H9 (cell line): ENCODE data around the gene EIF3M. TPM values are rescaled to one million over a fixed set of nuclear protein-coding genes. Genes with fewer than 3 reads are reported as not detected.
"Not testable (repeated sequence)": the region's sequence is repeated elsewhere in the genome, so short reads cannot be mapped to it uniquely, and the experiment has no call there.

Experiments
- DNase-seq: peaks from one replicate; pipeline ENCODE4 v3.0.0-alpha.2; 2017
- H2AFZ ChIP-seq: one replicate; pipeline ENCODE4 v1.6.1; 2013; ENCODE audit warnings: mild to moderate bottlenecking, low read length, control low read depth, moderate library complexity
- H2AK5ac ChIP-seq: 2 replicates; pipeline ENCODE4 v1.6.1; 2013; ENCODE audit warnings: low read length, control low read depth, mixed read lengths; ENCODE audit not compliant: insufficient read length
- H2BK120ac ChIP-seq: one replicate; pipeline ENCODE4 v1.6.1; 2013; ENCODE audit warnings: low read depth, mild to moderate bottlenecking, low read length, control low read depth, inconsistent platforms; ENCODE audit not compliant: poor library complexity, severe bottlenecking
- H2BK12ac ChIP-seq: 2 replicates; pipeline ENCODE4 v1.6.1; 2013; ENCODE audit warnings: low read length, control low read depth, mixed read lengths, low read depth; ENCODE audit not compliant: insufficient read length
- H2BK15ac ChIP-seq: 2 replicates; pipeline ENCODE4 v1.6.1; 2013; ENCODE audit warnings: low read depth, low read length, control low read depth
- H2BK20ac ChIP-seq: one replicate; pipeline ENCODE4 v1.6.1; 2013; ENCODE audit warnings: low read depth, mild to moderate bottlenecking, low read length, control low read depth, inconsistent platforms; ENCODE audit not compliant: poor library complexity, severe bottlenecking
- H2BK5ac ChIP-seq: 2 replicates; pipeline ENCODE4 v1.6.1; 2013; ENCODE audit warnings: low read length, control low read depth, mixed read lengths; ENCODE audit not compliant: insufficient read length
- H3K14ac ChIP-seq: 2 replicates; pipeline ENCODE4 v1.6.1; 2013; ENCODE audit warnings: low read length, control low read depth; ENCODE audit not compliant: insufficient read depth
- H3K18ac ChIP-seq: 2 replicates; pipeline ENCODE4 v1.6.1; 2013; ENCODE audit warnings: low read depth, mild to moderate bottlenecking, mixed read lengths, low read length, control low read depth; ENCODE audit not compliant: insufficient read length
- H3K23ac ChIP-seq: 2 replicates; pipeline ENCODE4 v1.6.1; 2013; ENCODE audit warnings: low read length, control low read depth, mixed read lengths, low read depth; ENCODE audit not compliant: insufficient read length
- H3K23me2 ChIP-seq: 2 replicates; pipeline ENCODE4 v1.6.1; 2013; ENCODE audit warnings: low read depth, mild to moderate bottlenecking, mixed read lengths, low read length, control low read depth; ENCODE audit not compliant: insufficient read length, poor library complexity, severe bottlenecking
- H3K27ac ChIP-seq: 2 replicates; pipeline ENCODE4 v1.5.1; 2013; ENCODE audit warnings: low read length, control low read depth, mixed read lengths, low read depth; ENCODE audit not compliant: insufficient read length
- H3K27me3 ChIP-seq: 2 replicates; pipeline ENCODE4 v1.6.1; 2013; ENCODE audit warnings: low read length, control low read depth, inconsistent platforms; ENCODE audit not compliant: insufficient read depth
- H3K4ac ChIP-seq: 2 replicates; pipeline ENCODE4 v1.6.1; 2013; ENCODE audit warnings: low read depth, mild to moderate bottlenecking, control low read depth, inconsistent platforms, low read length, moderate library complexity
- H3K4me1 ChIP-seq: 2 replicates; pipeline ENCODE4 v1.6.1; 2013; ENCODE audit warnings: low read length, control low read depth, inconsistent platforms; ENCODE audit not compliant: insufficient read depth
- H3K4me2 ChIP-seq: 2 replicates; pipeline ENCODE4 v1.6.1; 2013; ENCODE audit warnings: low read length, control low read depth, mixed read lengths; ENCODE audit not compliant: insufficient read length, insufficient read depth
- H3K56ac ChIP-seq: 2 replicates; pipeline ENCODE4 v1.6.1; 2013; ENCODE audit warnings: low read depth, mild to moderate bottlenecking, mixed read lengths, low read length, control low read depth; ENCODE audit not compliant: insufficient read length
- H3K79me1 ChIP-seq: 2 replicates; pipeline ENCODE4 v1.6.1; 2013; ENCODE audit warnings: low read depth, mild to moderate bottlenecking, moderate library complexity, low read length, control low read depth, inconsistent platforms; ENCODE audit not compliant: insufficient read depth, poor library complexity, severe bottlenecking
- H3K79me2 ChIP-seq: 2 replicates; pipeline ENCODE4 v1.6.1; 2013; ENCODE audit warnings: low read length, control low read depth, inconsistent platforms; ENCODE audit not compliant: insufficient read depth
- H3K9ac ChIP-seq: 2 replicates; pipeline ENCODE4 v1.6.1; 2013; ENCODE audit warnings: low read length, control low read depth, mixed read lengths; ENCODE audit not compliant: insufficient read length; ENCODE audit errors: extremely low read depth
- H3K9me3 ChIP-seq: one replicate; pipeline ENCODE4 v1.6.1; 2013; ENCODE audit warnings: low read depth, low read length, inconsistent platforms; ENCODE audit not compliant: control insufficient read depth
- H3T11ph ChIP-seq: one replicate; pipeline ENCODE4 v1.6.1; 2013; ENCODE audit warnings: mild to moderate bottlenecking, low read length, control low read depth, inconsistent platforms
- H4K20me1 ChIP-seq: one replicate; pipeline ENCODE4 v1.6.1; 2013; ENCODE audit not compliant: control insufficient read depth, insufficient read length, insufficient read depth
- H4K5ac ChIP-seq: 2 replicates; pipeline ENCODE4 v1.6.1; 2013; ENCODE audit warnings: low read depth, mild to moderate bottlenecking, mixed read lengths, low read length, control low read depth; ENCODE audit not compliant: insufficient read length
- H4K8ac ChIP-seq: replicated peaks from 2 replicates; pipeline ENCODE4 v1.6.1; 2013; ENCODE audit warnings: low read length, control low read depth, mixed read lengths, low read depth; ENCODE audit not compliant: insufficient read length
- H4K91ac ChIP-seq: 2 replicates; pipeline ENCODE4 v1.6.1; 2013; ENCODE audit warnings: low read depth, mild to moderate bottlenecking, moderate library complexity, mixed read lengths, low read length, control low read depth; ENCODE audit not compliant: insufficient read length
- H3K27ac Mint-ChIP-seq, 3 experiments: 2 replicates in 2 of 3; 3 replicates in 1 of 3; pipeline ENCODE4 v1.8.0; 2020 to 2021; ENCODE audit warnings: mixed read lengths in 3 of 3, mild to moderate bottlenecking in 1 of 3, moderate library complexity in 1 of 3
- H3K27me3 Mint-ChIP-seq: 2 replicates; pipeline ENCODE4 v1.8.0; 2021; ENCODE audit warnings: low read depth, mild to moderate bottlenecking, moderate library complexity, mixed read lengths
- H3K36me3 Mint-ChIP-seq, 3 experiments: 2 replicates in 2 of 3; 3 replicates in 1 of 3; pipeline ENCODE4 v1.8.0; 2020 to 2021; ENCODE audit warnings: low read depth in 3 of 3, mixed read lengths in 3 of 3; ENCODE audit not compliant: insufficient read depth in 1 of 3
- H3K4me1 Mint-ChIP-seq, 2 experiments: 2 replicates each; pipeline ENCODE4 v1.8.0; 2020; ENCODE audit warnings: mixed read lengths in 2 of 2
- H3K4me3 Mint-ChIP-seq, 2 experiments: 2 replicates in 1 of 2; 3 replicates in 1 of 2; pipeline ENCODE4 v1.8.0; 2020 to 2021; ENCODE audit warnings: mild to moderate bottlenecking in 2 of 2, mixed read lengths in 2 of 2, moderate library complexity in 1 of 2
- H3K9me3 Mint-ChIP-seq, 2 experiments: 2 replicates in 1 of 2; 3 replicates in 1 of 2; pipeline ENCODE4 v1.8.0; 2020; ENCODE audit warnings: mild to moderate bottlenecking in 2 of 2, mixed read lengths in 2 of 2, moderate library complexity in 1 of 2
- CTCF ChIP-seq: fragments of 200-600 bp; sonication (generic); conservative IDR thresholded peaks from 3 replicates; pipeline ENCODE4 v1.8.0; 2021; ENCODE audit warnings: antibody characterized with exemption, mild to moderate bottlenecking
- WGBS: extraction: QIAGEN DNeasy Blood & Tissue Kit; methylation state at CpG from one replicate; pipeline ENCODE4 v1.1.7; 2013; ENCODE audit warnings: missing lambda C conversion rate, low lambda C conversion rate, mixed read lengths; ENCODE audit not compliant: insufficient read length; ENCODE audit errors: extremely low coverage; 5-methylcytosine and 5-hydroxymethylcytosine counted together
- total RNA-seq: library from RNA; stranded (reverse); gene quantifications from 2 replicates; pipeline ENCODE4 v1.2.1, GENCODE V29; 2021

Gene EIF3M
- total RNA-seq, 1 experiment from 2014 or later = 365 TPM

GRCh38 chr11:32606220-32606619, 22.6 kb downstream of the EIF3M start:
- Histone ChIP-seq H2BK5ac (no peak overlapping the region), H2AFZ (no peak overlapping the region), H3K4me1 (no peaks in the 10 kb centered on the region), H3K18ac (no peak overlapping the region), H3K23ac (no peak overlapping the region), H3K9ac (no peak overlapping the region), H3K14ac (no peak overlapping the region), H4K20me1 (no peaks in the 10 kb centered on the region), H2BK120ac (no peak overlapping the region), H4K8ac (no peak overlapping the region), H2BK12ac (no peak overlapping the region), H2BK15ac (no peak overlapping the region), H3K56ac (no peak overlapping the region), H3K27ac (no peak overlapping the region), H2AK5ac (no peak overlapping the region), H4K91ac (no peak overlapping the region), H3T11ph (no peak overlapping the region), H3K4me2 (no peak overlapping the region), H3K79me1 (no peaks in the 10 kb centered on the region), H3K4ac (no peak overlapping the region), H4K5ac (no peak overlapping the region), H3K9me3 (no peaks in the 10 kb centered on the region), H3K23me2 (no peaks in the 10 kb centered on the region), H3K79me2 (no peaks in the 10 kb centered on the region), H3K27me3 (no peaks in the 10 kb centered on the region), H2BK20ac (no peak overlapping the region)
- no peak overlapping the region for H3K27ac Mint-ChIP-seq
- H3K9me3 Mint-ChIP-seq = peaks cover 27% of the 10 kb centered on the region in 2 experiments
- no peak for DNase-seq
- H3K4me3 Mint-ChIP-seq = no peak overlapping the region
- no peak for TF ChIP-seq CTCF
- no peaks in the 10 kb centered on the region for H3K27me3 Mint-ChIP-seq
- no peaks in the 10 kb centered on the region for H3K4me1 Mint-ChIP-seq
- peaks cover 63 to 72% (median 72%) of the 10 kb centered on the region in 3 experiments for H3K36me3 Mint-ChIP-seq

GRCh38 chr11:32608826-32609225, 25.2 kb downstream of the EIF3M start:
- not testable (repeated sequence) for H3K79me2 ChIP-seq, H3K4ac ChIP-seq, H4K5ac ChIP-seq, H3K23me2 ChIP-seq, H2AFZ ChIP-seq, H2BK120ac ChIP-seq, H2BK15ac ChIP-seq, H3K27me3 ChIP-seq, H3K4me2 ChIP-seq, H3K79me1 ChIP-seq, H2AK5ac ChIP-seq, DNase-seq, H2BK12ac ChIP-seq, H3K4me1 Mint-ChIP-seq, H4K91ac ChIP-seq, H3K9ac ChIP-seq, H3K4me1 ChIP-seq, H2BK20ac ChIP-seq, H3K56ac ChIP-seq, H3K23ac ChIP-seq, H3K27me3 Mint-ChIP-seq, H2BK5ac ChIP-seq, H3K27ac Mint-ChIP-seq, H3K14ac ChIP-seq, H3K4me3 Mint-ChIP-seq, H3T11ph ChIP-seq, H4K8ac ChIP-seq, H3K9me3 ChIP-seq, H3K18ac ChIP-seq, H4K20me1 ChIP-seq, H3K27ac ChIP-seq
- WGBS = no CpG with 5 or more reads among the region's 4 CpGs
- Mint-ChIP-seq H3K36me3 (peaks cover 43 to 50% (median 48%) of the 10 kb centered on the region in 3 experiments), H3K9me3 (peaks cover 27% of the 10 kb centered on the region in 2 experiments)
